Right lobe of liver (tissue), 4 donors: ENCODE data around the gene ZFP36.

ENCODE experiments used
- POLR2A ChIP-seq: fragments of 450-650 bp; IDR thresholded peaks from one replicate; pipeline ENCODE4 v1.6.1; 2017; ENCODE audit warnings: antibody characterized with exemption, mild to moderate bottlenecking
- TF ChIP-seq, protein P1 (sequence below), 4 donors: fragments of 200-600 bp in 3 of 4; fragments of 450-650 bp in 1 of 4; IDR thresholded peaks; one replicate each; pipeline versions ENCODE4 v1.5.1 to v1.8.0; 2016 to 2022; ENCODE audit warnings: antibody characterized with exemption in 4 of 4, mild to moderate bottlenecking in 2 of 4
- donor health status: DM: no; HTN: no; CAD: no.
- donor health status: DM: no; HTN: no; CAD: no.
- donor health status: DM: no; HTN: yes; CAD: no.

DNA sequence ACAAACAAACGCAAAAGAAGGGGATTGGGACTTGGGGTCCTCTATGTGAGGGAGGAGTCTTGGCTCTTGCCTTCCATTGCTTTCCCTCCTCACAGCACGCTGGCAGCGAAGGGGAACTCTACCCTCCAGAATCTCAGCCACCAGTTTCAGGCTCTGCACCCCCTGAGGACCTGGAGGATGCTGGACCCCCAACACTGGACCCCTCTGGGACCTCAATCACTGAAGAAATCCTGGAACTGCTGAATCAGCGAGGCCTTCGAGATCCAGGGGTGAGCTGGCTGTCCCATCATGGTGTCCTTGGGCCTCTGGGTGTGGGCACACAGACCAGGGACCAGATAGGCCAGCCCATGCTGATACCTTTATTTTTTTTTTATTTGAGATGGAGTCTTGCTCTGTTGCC is 15.4 kb downstream of the ZFP36 start:
- TF ChIP-seq, protein P1, sequence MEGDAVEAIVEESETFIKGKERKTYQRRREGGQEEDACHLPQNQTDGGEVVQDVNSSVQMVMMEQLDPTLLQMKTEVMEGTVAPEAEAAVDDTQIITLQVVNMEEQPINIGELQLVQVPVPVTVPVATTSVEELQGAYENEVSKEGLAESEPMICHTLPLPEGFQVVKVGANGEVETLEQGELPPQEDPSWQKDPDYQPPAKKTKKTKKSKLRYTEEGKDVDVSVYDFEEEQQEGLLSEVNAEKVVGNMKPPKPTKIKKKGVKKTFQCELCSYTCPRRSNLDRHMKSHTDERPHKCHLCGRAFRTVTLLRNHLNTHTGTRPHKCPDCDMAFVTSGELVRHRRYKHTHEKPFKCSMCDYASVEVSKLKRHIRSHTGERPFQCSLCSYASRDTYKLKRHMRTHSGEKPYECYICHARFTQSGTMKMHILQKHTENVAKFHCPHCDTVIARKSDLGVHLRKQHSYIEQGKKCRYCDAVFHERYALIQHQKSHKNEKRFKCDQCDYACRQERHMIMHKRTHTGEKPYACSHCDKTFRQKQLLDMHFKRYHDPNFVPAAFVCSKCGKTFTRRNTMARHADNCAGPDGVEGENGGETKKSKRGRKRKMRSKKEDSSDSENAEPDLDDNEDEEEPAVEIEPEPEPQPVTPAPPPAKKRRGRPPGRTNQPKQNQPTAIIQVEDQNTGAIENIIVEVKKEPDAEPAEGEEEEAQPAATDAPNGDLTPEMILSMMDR (IDR thresholded peaks at IDR 0.05): no peak
- no peak for TF ChIP-seq POLR2A
